ENCODE measurements around the gene TUBA1B.
"Not testable (repeated sequence)": the region's sequence is repeated elsewhere in the genome, so short reads cannot be mapped to it uniquely, and the experiment has no call there.

The TUBA1B gene

GRCh38 chr12:49133590-49133989 lies 2.4 kb upstream of the TUBA1B start:
- no peak for DNase-seq (ENCODE audit: low read depth)
- TF ChIP-seq CTCF (conservative IDR thresholded peaks at IDR 0.05; ENCODE audit: low read depth, low read length), result no peak
- H3K4me3 ChIP-seq (ENCODE audit: low read length), result no peak overlapping the region

- no peak overlapping the region for H3K4me3 ChIP-seq (ENCODE audit: low read length)
- no peak for TF ChIP-seq CTCF (conservative IDR thresholded peaks at IDR 0.05; ENCODE audit: low read depth, low read length)
- no peak for DNase-seq (ENCODE audit: low read depth)
Observed at GRCh38 chr12:49133014-49133413, 1.8 kb upstream of the TUBA1B start.

- no peak for TF ChIP-seq CTCF (conservative IDR thresholded peaks at IDR 0.05; ENCODE audit: low read depth, low read length)
- H3K4me3 ChIP-seq (ENCODE audit: low read length), result peak overlapping the region; percentile 45
- peak; percentile 35 for DNase-seq (ENCODE audit: low read depth)
Observed at GRCh38 chr12:49131894-49132461, 783 bp upstream of the TUBA1B start.

GRCh38 chr12:49130151-49131050 lies 794 bp downstream of the TUBA1B start:
- DNase-seq (ENCODE audit: low read depth), result peak; percentile 75
- peak; percentile 90 for TF ChIP-seq CTCF (conservative IDR thresholded peaks at IDR 0.05; ENCODE audit: low read depth, low read length)
- peak overlapping the region; percentile 92 for H3K4me3 ChIP-seq (ENCODE audit: low read length)

GRCh38 chr12:49129332-49130150 lies 1.7 kb downstream of the TUBA1B start:
- no peak for DNase-seq (ENCODE audit: low read depth)
- H3K4me3 ChIP-seq (ENCODE audit: low read length), result peak overlapping the region; percentile 92
- TF ChIP-seq CTCF (conservative IDR thresholded peaks at IDR 0.05; ENCODE audit: low read depth, low read length), result no peak

- DNase-seq (ENCODE audit: low read depth); H3K4me3 ChIP-seq (ENCODE audit: low read length): not testable (repeated sequence)
Observed at GRCh38 chr12:49127971-49128370, 3.2 kb downstream of the TUBA1B start.
